Measurements from ENCODE around the gene RAMP2.

Gene RAMP2

DNA sequence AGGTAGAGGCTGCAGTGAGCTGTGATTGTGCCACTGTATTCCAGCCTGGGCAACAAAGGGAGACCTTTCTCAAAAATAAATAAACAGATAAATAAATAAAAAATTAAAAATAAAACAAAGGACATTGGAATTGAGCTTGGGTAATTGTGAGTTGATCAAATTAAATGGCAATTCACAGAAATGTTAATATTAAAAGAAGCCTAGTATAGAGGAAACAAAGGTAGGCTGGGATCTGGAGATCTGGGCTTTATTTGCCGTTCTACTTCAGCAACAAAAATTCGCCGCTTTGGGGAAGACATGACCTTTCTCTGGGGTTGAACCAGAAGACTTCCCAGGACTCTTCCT is 11.9 kb downstream of the RAMP2 start:
- peak overlapping the region; percentile 94 for H3K4me2 ChIP-seq (ENCODE audit: low read depth, low read length, poor library complexity, severe bottlenecking)
- H3F3A ChIP-seq (ENCODE audit: insufficient read depth): 0 out of 2 replicates have a peak, but pooled peaks cover 3% of the 10 kb centered on the region
- 0 out of 2 replicates have a peak, but pooled peaks cover 10% of the 10 kb centered on the region for H3K79me2 ChIP-seq (ENCODE audit: insufficient read depth, low read length)
- peaks cover 4% of the 10 kb centered on the region for H3K36me3 ChIP-seq (ENCODE audit: low read length)
- H3K9me2 ChIP-seq (replicated peaks; ENCODE audit: insufficient read depth, low read length): no peaks in the 10 kb centered on the region
- no peaks in the 10 kb centered on the region for H4K20me1 ChIP-seq (ENCODE audit: low read depth, low read length)
- H2AFZ ChIP-seq (ENCODE audit: low read depth, low read length, severe bottlenecking): peak overlapping the region; percentile 84
- H3K4me3 ChIP-seq (ENCODE audit: insufficient read depth, low read length, poor library complexity, severe bottlenecking): peak overlapping the region; percentile 91
- no peaks in the 10 kb centered on the region for H3K9me3 ChIP-seq (ENCODE audit: insufficient read depth, low read length)
- no peak overlapping the region for H3K27ac ChIP-seq (ENCODE audit: low read depth, low read length)
- TF ChIP-seq, protein P1, sequence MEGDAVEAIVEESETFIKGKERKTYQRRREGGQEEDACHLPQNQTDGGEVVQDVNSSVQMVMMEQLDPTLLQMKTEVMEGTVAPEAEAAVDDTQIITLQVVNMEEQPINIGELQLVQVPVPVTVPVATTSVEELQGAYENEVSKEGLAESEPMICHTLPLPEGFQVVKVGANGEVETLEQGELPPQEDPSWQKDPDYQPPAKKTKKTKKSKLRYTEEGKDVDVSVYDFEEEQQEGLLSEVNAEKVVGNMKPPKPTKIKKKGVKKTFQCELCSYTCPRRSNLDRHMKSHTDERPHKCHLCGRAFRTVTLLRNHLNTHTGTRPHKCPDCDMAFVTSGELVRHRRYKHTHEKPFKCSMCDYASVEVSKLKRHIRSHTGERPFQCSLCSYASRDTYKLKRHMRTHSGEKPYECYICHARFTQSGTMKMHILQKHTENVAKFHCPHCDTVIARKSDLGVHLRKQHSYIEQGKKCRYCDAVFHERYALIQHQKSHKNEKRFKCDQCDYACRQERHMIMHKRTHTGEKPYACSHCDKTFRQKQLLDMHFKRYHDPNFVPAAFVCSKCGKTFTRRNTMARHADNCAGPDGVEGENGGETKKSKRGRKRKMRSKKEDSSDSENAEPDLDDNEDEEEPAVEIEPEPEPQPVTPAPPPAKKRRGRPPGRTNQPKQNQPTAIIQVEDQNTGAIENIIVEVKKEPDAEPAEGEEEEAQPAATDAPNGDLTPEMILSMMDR (IDR thresholded peaks at IDR 0.05; ENCODE audit: insufficient read depth, low read length, poor library complexity, severe bottlenecking): no peak
- no peak for TF ChIP-seq EZH2phosphoT487 (conservative IDR thresholded peaks at IDR 0.05; ENCODE audit: low read length)
- no peaks in the 10 kb centered on the region for H3K27me3 ChIP-seq (ENCODE audit: low read length)
- H3K9ac ChIP-seq (ENCODE audit: low read length): peak overlapping the region; percentile 93

DNA sequence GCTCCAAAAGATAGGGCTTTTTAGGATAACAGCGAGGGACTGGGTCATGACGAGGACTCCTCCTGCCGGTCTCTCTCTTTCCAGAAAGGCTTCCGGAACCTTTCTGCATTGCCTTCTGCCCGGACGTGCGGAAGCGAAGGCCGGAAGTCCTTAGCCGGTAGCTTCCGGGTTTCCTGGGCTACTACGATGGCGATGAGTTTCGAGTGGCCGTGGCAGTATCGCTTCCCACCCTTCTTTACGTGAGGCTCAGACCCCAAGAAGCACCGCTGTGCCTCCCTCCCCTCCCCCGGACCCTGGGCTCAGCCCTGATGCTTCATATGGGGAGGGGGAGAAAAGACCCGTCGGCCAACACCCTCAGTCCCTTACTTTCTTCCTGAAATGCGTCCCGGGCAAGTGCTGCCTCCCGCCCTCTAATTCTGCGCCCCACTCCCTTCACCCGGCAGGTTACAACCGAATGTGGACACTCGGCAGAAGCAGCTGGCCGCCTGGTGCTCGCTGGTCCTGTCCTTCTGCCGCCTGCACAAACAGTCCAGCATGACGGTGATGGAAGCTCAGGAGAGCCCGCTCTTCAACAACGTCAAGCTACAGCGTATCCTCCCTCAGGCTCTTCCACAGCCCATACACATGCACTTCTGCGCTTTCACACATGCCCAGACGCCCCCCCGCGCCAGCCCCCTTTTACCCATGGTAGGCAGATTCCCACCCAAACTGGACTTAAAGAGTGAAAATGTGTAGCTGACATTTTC is 12.4 kb downstream of the RAMP2 start, which contains the start of gene VPS25:
Gene VPS25 (plus strand): TSS at position 160 of the 746 bp plus-strand sequence. CDS start 27 bp downstream, at position 187.
- H3K36me3 ChIP-seq (ENCODE audit: low read length): peaks cover 4% of the 10 kb centered on the region
- peak within 1 kb of the TSS; percentile 93 for H3K9ac ChIP-seq (ENCODE audit: low read length)
- H4K20me1 ChIP-seq (ENCODE audit: low read depth, low read length): no peaks in the 10 kb centered on the region
- 0 out of 2 replicates have a peak, but pooled peaks cover 3% of the 10 kb centered on the region for H3F3A ChIP-seq (ENCODE audit: insufficient read depth)
- no peaks in the 10 kb centered on the region for H3K27me3 ChIP-seq (ENCODE audit: low read length)
- no peaks in the 10 kb centered on the region for H3K9me2 ChIP-seq (replicated peaks; ENCODE audit: insufficient read depth, low read length)
- H3K4me3 ChIP-seq (ENCODE audit: insufficient read depth, low read length, poor library complexity, severe bottlenecking): peak within 1 kb of the TSS; percentile 91
- peak within 1 kb of the TSS; percentile 43 for H3K27ac ChIP-seq (ENCODE audit: low read depth, low read length)
- no peaks in the 10 kb centered on the region for H3K9me3 ChIP-seq (ENCODE audit: insufficient read depth, low read length)
- H3K4me2 ChIP-seq (ENCODE audit: low read depth, low read length, poor library complexity, severe bottlenecking): peak within 1 kb of the TSS; percentile 94
- TF ChIP-seq, protein P1 (IDR thresholded peaks at IDR 0.05; ENCODE audit: insufficient read depth, low read length, poor library complexity, severe bottlenecking): no peak
- TF ChIP-seq EZH2phosphoT487 (conservative IDR thresholded peaks at IDR 0.05; ENCODE audit: low read length): no peak
- peak within 1 kb of the TSS; percentile 84 for H2AFZ ChIP-seq (ENCODE audit: low read depth, low read length, severe bottlenecking)
- H3K79me2 ChIP-seq (ENCODE audit: insufficient read depth, low read length): 0 out of 2 replicates have a peak, but pooled peaks cover 10% of the 10 kb centered on the region

DNA sequence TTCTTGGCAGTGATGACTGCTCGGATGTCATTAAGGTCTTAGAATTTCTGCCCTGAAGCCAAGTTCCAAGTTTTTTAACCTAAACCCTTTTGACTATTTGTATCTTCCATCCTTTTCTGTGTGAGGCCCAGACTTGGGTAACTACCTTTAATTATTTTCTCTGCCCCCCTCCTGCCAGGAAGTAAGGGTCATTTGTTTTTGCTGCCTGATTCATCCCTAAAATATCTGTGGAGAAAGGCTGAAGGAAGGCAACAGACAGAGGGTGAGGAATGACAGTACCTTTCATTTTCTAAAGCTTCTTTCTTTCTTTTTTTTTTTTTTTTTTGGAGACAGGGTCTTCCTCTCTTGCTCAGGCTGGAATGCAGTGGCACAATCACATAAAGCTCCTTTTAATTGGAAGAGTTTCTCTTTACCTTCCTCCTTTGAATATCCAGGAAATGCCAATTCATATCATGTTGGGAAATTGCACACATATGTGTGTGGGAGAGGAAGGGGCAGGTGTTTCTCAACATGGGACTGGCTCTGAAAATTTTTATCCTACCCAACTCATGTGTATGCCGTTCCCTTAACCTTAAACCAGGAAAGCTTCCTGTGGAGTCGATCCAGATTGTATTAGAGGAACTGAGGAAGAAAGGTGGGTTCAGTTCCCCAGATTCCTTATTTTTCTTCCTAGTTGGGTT is 13.2 kb downstream of the RAMP2 start:
- H3F3A ChIP-seq (ENCODE audit: insufficient read depth): 0 out of 2 replicates have a peak, but pooled peaks cover 3% of the 10 kb centered on the region
- TF ChIP-seq, protein P1 (IDR thresholded peaks at IDR 0.05; ENCODE audit: insufficient read depth, low read length, poor library complexity, severe bottlenecking): no peak
- TF ChIP-seq EZH2phosphoT487 (conservative IDR thresholded peaks at IDR 0.05; ENCODE audit: low read length): no peak

More for the DNA sequence above, 13.2 kb downstream of the RAMP2 start:
- no peaks in the 10 kb centered on the region for H4K20me1 ChIP-seq (ENCODE audit: low read depth, low read length)
- H3K4me2 ChIP-seq (ENCODE audit: low read depth, low read length, poor library complexity, severe bottlenecking): peak overlapping the region; percentile 94
- H3K36me3 ChIP-seq (ENCODE audit: low read length): peaks cover 4% of the 10 kb centered on the region
- H3K9ac ChIP-seq (ENCODE audit: low read length): peak overlapping the region; percentile 93
- peak overlapping the region; percentile 91 for H3K4me3 ChIP-seq (ENCODE audit: insufficient read depth, low read length, poor library complexity, severe bottlenecking)
- H3K27ac ChIP-seq (ENCODE audit: low read depth, low read length): no peak overlapping the region
- H3K27me3 ChIP-seq (ENCODE audit: low read length): no peaks in the 10 kb centered on the region
- 0 out of 2 replicates have a peak, but pooled peaks cover 10% of the 10 kb centered on the region for H3K79me2 ChIP-seq (ENCODE audit: insufficient read depth, low read length)
- H3K9me3 ChIP-seq (ENCODE audit: insufficient read depth, low read length): no peaks in the 10 kb centered on the region
- peak overlapping the region; percentile 84 for H2AFZ ChIP-seq (ENCODE audit: low read depth, low read length, severe bottlenecking)
- no peaks in the 10 kb centered on the region for H3K9me2 ChIP-seq (replicated peaks; ENCODE audit: insufficient read depth, low read length)

Measured in SU-DHL-6 (cell line).